GM19238 (cell line): ENCODE data around the gene SH2B3.
"Not testable (repeated sequence)": the region's sequence is repeated elsewhere in the genome, so short reads cannot be mapped to it uniquely, and the experiment has no call there.

Experiments
- DNase-seq: peaks from one replicate; pipeline ENCODE4 v3.0.0; 2011; ENCODE audit warnings: low spot score; ENCODE audit not compliant: insufficient read length

The SH2B3 gene

DNA sequence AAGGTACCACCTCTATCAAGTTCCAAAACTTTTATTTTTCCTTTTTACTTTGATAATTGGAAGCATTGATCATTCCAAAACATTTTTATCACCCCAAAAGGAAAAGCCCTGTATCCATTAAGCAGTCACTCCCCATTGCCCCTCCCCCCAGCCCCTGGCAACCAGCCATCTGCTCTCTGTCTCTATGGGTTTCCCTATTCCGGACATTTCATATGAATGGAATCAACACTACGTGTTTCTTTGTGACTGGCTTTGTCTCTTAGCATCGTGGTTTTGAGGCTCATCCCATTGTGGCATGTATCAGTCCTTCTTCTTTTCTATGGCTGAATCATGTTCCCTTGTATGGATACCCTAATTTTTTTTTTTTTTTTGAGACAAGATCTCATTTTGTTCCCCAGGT lies 18.8 kb upstream of the SH2B3 start:
- DNase-seq = no peak

DNA sequence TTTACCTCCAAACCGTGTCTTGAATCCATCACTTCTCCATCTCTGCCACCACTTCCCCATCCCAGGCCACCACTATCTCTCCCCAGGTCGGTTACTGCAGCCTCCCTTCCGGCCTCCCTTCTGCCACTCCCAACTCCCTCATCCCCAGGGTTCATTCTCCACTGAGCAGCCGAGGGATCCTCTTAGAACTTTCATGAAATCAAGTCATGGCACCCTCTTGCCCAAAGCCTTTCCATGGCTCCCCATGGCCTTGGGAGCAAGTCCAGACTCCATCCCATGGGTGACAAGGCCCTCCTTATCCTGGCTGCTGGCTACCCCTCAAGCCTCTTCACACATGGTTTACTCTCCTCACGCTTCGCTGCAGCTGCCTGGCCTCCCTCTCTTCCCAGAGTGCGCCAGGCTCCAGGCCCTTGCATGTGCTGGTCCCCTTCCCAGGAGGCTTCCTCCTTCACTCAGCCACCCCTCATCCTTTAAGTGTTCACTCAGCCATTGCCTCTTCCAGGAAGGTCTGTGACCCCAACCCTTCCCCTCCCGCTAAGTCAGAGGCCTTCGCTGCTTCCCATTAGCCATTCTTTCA lies 17.9 kb upstream of the SH2B3 start:
- no peak for DNase-seq

GRCh38 chr12:111389635-111390034 lies 16.1 kb upstream of the SH2B3 start:
- DNase-seq = no peak

DNA sequence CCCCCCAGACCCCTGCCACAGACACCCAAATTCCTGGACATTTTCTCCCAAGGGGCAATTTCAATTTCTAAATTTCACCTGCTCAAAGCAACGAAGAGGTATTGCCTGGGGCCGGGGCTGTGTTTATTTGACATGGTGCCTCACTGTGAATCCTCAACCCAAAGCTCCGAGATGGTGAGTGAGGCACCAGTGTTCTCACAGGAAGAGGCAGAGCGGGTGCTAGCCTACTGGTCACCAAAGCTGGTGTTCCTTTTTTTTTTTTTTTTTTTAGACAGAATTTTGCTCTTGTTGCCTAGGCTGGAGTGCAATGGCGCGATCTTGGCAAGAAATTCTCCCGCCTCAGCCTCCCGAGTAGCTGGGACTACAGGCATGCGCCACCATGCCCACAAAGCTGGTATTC lies 14.8 kb upstream of the SH2B3 start:
- DNase-seq = no peak

- DNase-seq = no peak
Observed at GRCh38 chr12:111393700-111394300, 11.9 kb upstream of the SH2B3 start.

DNA sequence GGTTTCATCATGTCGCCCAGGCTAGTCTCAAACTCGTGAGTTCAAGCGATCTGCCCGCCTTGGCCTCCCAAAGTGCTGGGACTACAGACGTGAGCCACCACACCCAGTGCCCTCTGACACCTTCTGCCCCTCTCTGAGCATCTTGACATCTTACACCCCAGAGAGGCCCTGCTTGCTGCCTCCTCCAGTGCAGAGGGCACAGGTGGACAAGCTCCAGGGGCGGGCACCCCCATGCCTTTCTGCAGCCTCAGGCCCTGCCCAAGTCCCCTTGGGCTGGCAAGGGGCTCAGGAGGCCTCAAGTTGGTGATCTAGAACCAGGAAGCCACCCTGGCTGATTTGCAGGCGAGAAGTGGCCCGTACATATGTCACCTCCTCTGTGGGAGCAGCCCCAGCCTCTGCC lies 11.2 kb upstream of the SH2B3 start:
- no peak for DNase-seq

GRCh38 chr12:111395336-111396187 lies 10.2 kb upstream of the SH2B3 start:
- no peak for DNase-seq

GRCh38 chr12:111396271-111396670 lies 9.5 kb upstream of the SH2B3 start:
- not testable (repeated sequence) for DNase-seq

GRCh38 chr12:111396726-111397445 lies 8.8 kb upstream of the SH2B3 start:
- peak; percentile 79 for DNase-seq

GRCh38 chr12:111398530-111398929 lies 7.2 kb upstream of the SH2B3 start:
- DNase-seq = no peak

DNA sequence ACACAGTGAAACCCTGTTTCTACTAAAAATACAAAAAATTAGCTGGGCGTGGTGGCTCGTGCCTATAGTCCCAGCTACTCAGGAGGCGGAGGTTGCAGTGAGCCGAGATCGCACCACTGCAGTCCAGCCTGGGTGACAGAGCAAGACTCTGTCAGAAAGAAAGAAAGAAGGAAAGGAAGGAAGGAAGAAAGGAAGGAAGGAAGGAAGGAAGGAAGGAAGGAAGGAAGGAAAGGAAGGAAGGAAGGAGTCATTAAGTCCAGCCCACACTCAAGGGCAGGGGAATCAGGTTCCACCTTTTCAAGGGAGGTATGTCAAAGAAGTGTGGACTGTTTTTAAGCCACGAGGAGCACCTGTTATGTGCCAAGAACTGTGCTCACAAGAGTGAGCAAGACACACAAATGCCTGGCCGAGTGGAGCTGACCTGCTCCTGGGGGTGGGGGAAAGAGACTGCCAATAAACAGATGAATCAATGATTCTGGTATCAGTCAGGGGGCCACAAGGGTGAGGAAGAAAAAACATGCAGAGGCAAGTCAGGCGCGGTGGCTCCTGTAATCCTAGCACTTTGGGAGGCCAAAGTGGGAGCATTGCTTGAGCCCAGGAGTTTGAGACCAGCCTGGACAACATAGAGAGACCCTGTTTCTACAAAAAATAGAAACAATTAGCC lies 5.8 kb upstream of the SH2B3 start:
- DNase-seq = not testable (repeated sequence)

GRCh38 chr12:111401167-111401605 lies 4.5 kb upstream of the SH2B3 start:
- DNase-seq = no peak

- DNase-seq = not testable (repeated sequence)
Observed at GRCh38 chr12:111402490-111402824, 3.3 kb upstream of the SH2B3 start.

- DNase-seq = no peak
Observed at GRCh38 chr12:111404362-111405148, 1.2 kb upstream of the SH2B3 start.

GRCh38 chr12:111405149-111405858 lies 419 bp upstream of the SH2B3 start:
- peak; percentile 94 for DNase-seq

DNA sequence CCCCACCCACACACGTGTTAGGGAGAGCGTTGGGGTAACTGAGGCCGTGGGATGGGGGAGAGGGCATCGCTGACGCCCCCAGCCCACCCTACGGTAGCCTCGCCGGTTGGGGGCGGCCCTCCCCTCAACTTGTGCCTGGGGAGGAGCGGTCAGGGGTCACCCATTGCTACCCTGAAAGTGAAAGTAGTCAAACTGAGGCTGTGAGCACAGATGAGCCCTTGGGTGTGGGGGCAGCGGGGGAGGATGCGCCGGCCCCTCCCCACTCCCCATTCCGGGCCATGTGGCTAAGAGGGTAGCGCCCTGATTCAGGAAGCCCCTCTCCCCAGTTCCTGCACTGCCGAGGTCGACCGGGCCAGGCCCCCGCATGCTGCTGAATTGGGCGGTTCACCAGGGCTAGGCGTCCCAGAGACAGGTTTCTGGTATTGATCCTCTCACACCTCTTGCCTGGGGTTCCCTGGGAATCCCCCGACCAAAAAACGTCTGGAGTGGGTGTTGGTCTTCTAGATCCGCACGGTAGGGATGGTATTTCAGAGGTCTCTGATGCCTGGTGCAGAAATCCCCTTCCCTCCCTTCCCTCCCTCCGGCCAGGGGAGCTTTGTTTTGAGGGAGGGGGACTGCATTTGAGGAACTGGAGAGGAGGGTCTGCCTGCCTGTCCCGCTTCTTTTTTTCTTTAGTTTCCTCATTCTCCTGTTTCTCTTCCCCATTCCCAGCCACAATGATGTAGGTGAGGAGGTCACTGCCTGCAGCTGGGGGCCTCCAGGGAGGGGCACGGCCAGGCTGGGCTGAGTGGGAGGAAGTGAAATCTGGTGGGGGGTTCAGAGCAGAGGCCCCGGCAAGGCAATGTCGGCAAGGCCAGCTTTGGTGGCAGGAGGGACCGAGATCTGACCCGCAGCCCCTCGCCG lies 1.0 kb downstream of the SH2B3 start:
- DNase-seq = no peak

DNA sequence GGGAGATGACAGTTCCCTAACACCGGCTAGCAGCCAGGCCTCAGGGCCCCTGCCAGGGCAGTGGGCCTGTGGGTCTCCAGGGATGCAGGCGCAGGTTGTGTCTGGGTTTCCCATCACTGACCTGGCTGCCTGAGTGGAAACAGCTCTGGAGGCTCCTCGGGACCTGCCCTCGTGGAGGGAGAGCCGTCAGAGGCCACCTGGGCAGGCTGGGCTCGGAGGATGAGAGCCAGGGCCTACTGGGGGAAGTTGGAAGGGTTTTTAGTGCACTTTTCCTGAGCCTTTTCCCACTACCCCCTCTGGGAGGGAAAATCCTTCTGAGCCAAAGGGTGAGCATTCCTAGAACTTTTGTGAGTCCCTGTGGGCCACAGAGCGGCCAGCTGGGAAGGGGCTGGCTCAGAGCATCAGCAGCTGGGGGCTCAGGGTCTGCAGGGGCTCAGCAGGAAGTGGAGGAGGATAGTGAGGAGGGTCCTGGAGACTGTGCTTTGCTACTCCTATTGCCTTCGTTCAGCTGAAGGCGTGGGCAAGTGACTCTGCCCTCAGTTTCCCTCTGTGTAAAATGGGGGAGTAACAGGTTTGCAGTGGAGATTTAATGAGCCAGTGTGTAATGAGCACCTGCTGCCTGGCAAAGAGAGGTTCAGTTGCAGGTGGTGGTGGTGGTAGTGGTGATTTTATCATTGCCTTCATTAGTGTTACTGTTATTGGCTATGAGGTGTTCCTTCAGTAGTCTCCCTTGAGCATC lies 1.8 kb downstream of the SH2B3 start:
- DNase-seq = no peak

GRCh38 chr12:111408116-111408440 lies 2.4 kb downstream of the SH2B3 start:
- DNase-seq = no peak
